Measurements from ENCODE around the gene SEPHS1.

DNA sequence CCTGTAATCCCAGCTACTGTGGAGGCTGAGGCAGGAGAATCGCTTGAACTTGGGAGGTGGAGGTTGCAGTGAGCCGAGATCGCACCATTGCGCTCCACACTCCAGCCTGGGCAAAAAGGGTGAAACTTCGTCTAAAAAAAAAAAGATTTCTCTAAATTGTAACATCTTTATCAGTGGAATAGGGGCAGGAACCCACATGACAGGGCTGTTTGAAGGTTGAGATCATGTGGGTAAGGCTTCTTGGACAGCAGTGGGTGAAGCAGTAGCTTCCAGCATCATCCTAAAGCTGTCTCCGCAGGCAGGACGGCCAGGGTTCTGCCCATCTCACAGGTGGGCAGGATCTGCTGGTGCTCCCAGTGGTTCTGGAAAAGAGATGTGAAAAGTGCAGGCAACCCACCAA lies 37.9 kb upstream of the SEPHS1 start:
- TF ChIP-seq TAF1 (IDR thresholded peaks at IDR 0.05; ENCODE audit: borderline replicate concordance, insufficient read depth, low read length), result no peak
- TF ChIP-seq POLR2AphosphoS5 (IDR thresholded peaks at IDR 0.05; ENCODE audit: low read depth, low read length), result no peak
- TF ChIP-seq FOXP2 (optimal IDR thresholded peaks at IDR 0.05; ENCODE audit: borderline replicate concordance, extremely low read depth, extremely low read length, insufficient read depth), result no peak
- TF ChIP-seq, protein P1, sequence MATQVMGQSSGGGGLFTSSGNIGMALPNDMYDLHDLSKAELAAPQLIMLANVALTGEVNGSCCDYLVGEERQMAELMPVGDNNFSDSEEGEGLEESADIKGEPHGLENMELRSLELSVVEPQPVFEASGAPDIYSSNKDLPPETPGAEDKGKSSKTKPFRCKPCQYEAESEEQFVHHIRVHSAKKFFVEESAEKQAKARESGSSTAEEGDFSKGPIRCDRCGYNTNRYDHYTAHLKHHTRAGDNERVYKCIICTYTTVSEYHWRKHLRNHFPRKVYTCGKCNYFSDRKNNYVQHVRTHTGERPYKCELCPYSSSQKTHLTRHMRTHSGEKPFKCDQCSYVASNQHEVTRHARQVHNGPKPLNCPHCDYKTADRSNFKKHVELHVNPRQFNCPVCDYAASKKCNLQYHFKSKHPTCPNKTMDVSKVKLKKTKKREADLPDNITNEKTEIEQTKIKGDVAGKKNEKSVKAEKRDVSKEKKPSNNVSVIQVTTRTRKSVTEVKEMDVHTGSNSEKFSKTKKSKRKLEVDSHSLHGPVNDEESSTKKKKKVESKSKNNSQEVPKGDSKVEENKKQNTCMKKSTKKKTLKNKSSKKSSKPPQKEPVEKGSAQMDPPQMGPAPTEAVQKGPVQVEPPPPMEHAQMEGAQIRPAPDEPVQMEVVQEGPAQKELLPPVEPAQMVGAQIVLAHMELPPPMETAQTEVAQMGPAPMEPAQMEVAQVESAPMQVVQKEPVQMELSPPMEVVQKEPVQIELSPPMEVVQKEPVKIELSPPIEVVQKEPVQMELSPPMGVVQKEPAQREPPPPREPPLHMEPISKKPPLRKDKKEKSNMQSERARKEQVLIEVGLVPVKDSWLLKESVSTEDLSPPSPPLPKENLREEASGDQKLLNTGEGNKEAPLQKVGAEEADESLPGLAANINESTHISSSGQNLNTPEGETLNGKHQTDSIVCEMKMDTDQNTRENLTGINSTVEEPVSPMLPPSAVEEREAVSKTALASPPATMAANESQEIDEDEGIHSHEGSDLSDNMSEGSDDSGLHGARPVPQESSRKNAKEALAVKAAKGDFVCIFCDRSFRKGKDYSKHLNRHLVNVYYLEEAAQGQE (IDR thresholded peaks at IDR 0.05; ENCODE audit: insufficient read depth in 1 of 2, low read depth in 2 of 2, low read length in 2 of 2), result no peak
